Measurements from ENCODE around the gene RBM4.
A peak's percentile ranks its signal among the peaks of the same experiment; 100 is the strongest.

The RBM4 gene

GRCh38 chr11:66593650-66594049, 44.9 kb upstream of the RBM4 start:
- H3K27me3 ChIP-seq (ENCODE audit: insufficient read depth, low read length), result peaks cover 4% of the 10 kb centered on the region; the same call in 1 of the 2 replicates
- H3F3A ChIP-seq (ENCODE audit: insufficient read depth, low read length), result no peaks in the 10 kb centered on the region
- no peaks in the 10 kb centered on the region; the same call in 1 of the 2 replicates for H3K36me3 ChIP-seq (ENCODE audit: insufficient read depth, low read length)
- no peaks in the 10 kb centered on the region for H3K9me2 ChIP-seq (ENCODE audit: low read depth, low read length)
- H3K9me3 ChIP-seq (ENCODE audit: low read length), result no peaks in the 10 kb centered on the region
- no peak overlapping the region for H2AFZ ChIP-seq (ENCODE audit: low read length)
- H3K9ac ChIP-seq (ENCODE audit: low read length), result peak overlapping the region; percentile 79
- no peaks in the 10 kb centered on the region for H3K79me2 ChIP-seq (ENCODE audit: insufficient read depth, low read length)
- H3K27ac ChIP-seq (ENCODE audit: low read depth, low read length, poor library complexity, severe bottlenecking), result no peak overlapping the region
- peak overlapping the region; percentile 93 for H3K4me2 ChIP-seq (ENCODE audit: low read length)
- H3K4me3 ChIP-seq (ENCODE audit: low read depth, low read length, poor library complexity, severe bottlenecking), result peak overlapping the region; percentile 71
- TF ChIP-seq CTCF (IDR thresholded peaks at IDR 0.05; ENCODE audit: low read length), result no peak
- TF ChIP-seq EZH2 (IDR thresholded peaks at IDR 0.05; ENCODE audit: borderline replicate concordance, low read length), result no peak
- H3K4me1 ChIP-seq (ENCODE audit: insufficient read depth, low read length, severe bottlenecking), result peaks cover 35% of the 10 kb centered on the region
- no peaks in the 10 kb centered on the region for H4K20me1 ChIP-seq (ENCODE audit: insufficient read depth, low read length)

- peaks cover 6% of the 10 kb centered on the region for H3K36me3 ChIP-seq (ENCODE audit: insufficient read depth, low read length)
- no peaks in the 10 kb centered on the region for H3K9me2 ChIP-seq (ENCODE audit: low read depth, low read length)
- TF ChIP-seq EZH2 (IDR thresholded peaks at IDR 0.05; ENCODE audit: borderline replicate concordance, low read length) (no peak), CTCF (IDR thresholded peaks at IDR 0.05; ENCODE audit: low read length) (no peak)
- H3F3A ChIP-seq (ENCODE audit: insufficient read depth, low read length), result no peaks in the 10 kb centered on the region
- H3K9ac ChIP-seq (ENCODE audit: low read length), result peak overlapping the region; percentile 32; the same call in 1 of the 2 replicates
- peaks cover 35% of the 10 kb centered on the region for H3K4me1 ChIP-seq (ENCODE audit: insufficient read depth, low read length, severe bottlenecking)
- H3K4me3 ChIP-seq (ENCODE audit: low read depth, low read length, poor library complexity, severe bottlenecking), result peak overlapping the region; percentile 35
- no peaks in the 10 kb centered on the region for H3K9me3 ChIP-seq (ENCODE audit: low read length)
- H3K4me2 ChIP-seq (ENCODE audit: low read length), result peak overlapping the region; percentile 47
- peak overlapping the region; percentile 51 for H3K27ac ChIP-seq (ENCODE audit: low read depth, low read length, poor library complexity, severe bottlenecking)
- H4K20me1 ChIP-seq (ENCODE audit: insufficient read depth, low read length), result no peaks in the 10 kb centered on the region
- H3K27me3 ChIP-seq (ENCODE audit: insufficient read depth, low read length), result peaks cover under 1% of the 10 kb centered on the region; the same call in 1 of the 2 replicates
- no peaks in the 10 kb centered on the region for H3K79me2 ChIP-seq (ENCODE audit: insufficient read depth, low read length)
- no peak overlapping the region for H2AFZ ChIP-seq (ENCODE audit: low read length)
Measured at GRCh38 chr11:66595245-66595904, 43.1 kb upstream of the RBM4 start.

GRCh38 chr11:66598993-66599392, 39.5 kb upstream of the RBM4 start:
- TF ChIP-seq EZH2 (IDR thresholded peaks at IDR 0.05; ENCODE audit: borderline replicate concordance, low read length) (no peak), CTCF (IDR thresholded peaks at IDR 0.05; ENCODE audit: low read length) (no peak)
- Histone ChIP-seq H4K20me1 (ENCODE audit: insufficient read depth, low read length) (no peaks in the 10 kb centered on the region), H3K9me2 (ENCODE audit: low read depth, low read length) (no peaks in the 10 kb centered on the region), H3K9ac (ENCODE audit: low read length) (no peak overlapping the region), H3K4me2 (ENCODE audit: low read length) (no peak overlapping the region), H3K27ac (ENCODE audit: low read depth, low read length, poor library complexity, severe bottlenecking) (no peak overlapping the region), H3F3A (ENCODE audit: insufficient read depth, low read length) (no peaks in the 10 kb centered on the region), H3K9me3 (ENCODE audit: low read length) (no peaks in the 10 kb centered on the region), H3K27me3 (ENCODE audit: insufficient read depth, low read length) (no peaks in the 10 kb centered on the region), H3K79me2 (ENCODE audit: insufficient read depth, low read length) (no peaks in the 10 kb centered on the region), H3K36me3 (ENCODE audit: insufficient read depth, low read length) (peaks cover 18% of the 10 kb centered on the region; the same call in 1 of the 2 replicates), H2AFZ (ENCODE audit: low read length) (no peak overlapping the region), H3K4me1 (ENCODE audit: insufficient read depth, low read length, severe bottlenecking) (peaks cover 24% of the 10 kb centered on the region), H3K4me3 (ENCODE audit: low read depth, low read length, poor library complexity, severe bottlenecking) (no peak overlapping the region)

All from OCI-LY1 (cell line).